ENCODE results near the gene PITHD1. TPM values are rescaled to one million over a fixed set of nuclear protein-coding genes. Genes with fewer than 3 reads are reported as not detected.
A peak's percentile ranks its signal among the peaks of the same experiment; 100 is the strongest.
"Not testable (repeated sequence)": the region's sequence is repeated elsewhere in the genome, so short reads cannot be mapped to it uniquely, and the experiment has no call there.

Gene PITHD1
- total RNA-seq = 10 to 100 TPM; 73.2 to 84.1 (median 77.7) TPM
- 78.2 TPM for total RNA-seq (2013)

GRCh38 chr1:23777979-23778814, at the start of gene PITHD1:
PITHD1 (plus strand) TSS chr1:23778418; CDS start chr1:23778516, 98 bp downstream.
- H3K9me3 Mint-ChIP-seq = no peaks in the 10 kb centered on the region
- H3K27ac Mint-ChIP-seq = peak within 1 kb of the TSS; percentile 90 to 91
- peaks cover 11% of the 10 kb centered on the region for H3K36me3 ChIP-seq (ENCODE audit: control insufficient read depth, insufficient read depth, low read length)
- no peaks in the 10 kb centered on the region for H3K27me3 ChIP-seq (ENCODE audit: control insufficient read depth, insufficient read depth, low read length)
- TF ChIP-seq CTCF (IDR thresholded peaks at IDR 0.05) = no peak
- H3K9me3 ChIP-seq (ENCODE audit: control insufficient read depth, insufficient read depth, low read length) = no peaks in the 10 kb centered on the region
- H3K36me3 Mint-ChIP-seq = no peaks in the 10 kb centered on the region
- H3K4me1 ChIP-seq (ENCODE audit: control insufficient read depth, insufficient read depth, low read length) = peaks cover 17% of the 10 kb centered on the region
- H3K27me3 Mint-ChIP-seq (ENCODE audit: low read depth in 2 of 2) = no peaks in the 10 kb centered on the region
- peaks cover 13 to 20% of the 10 kb centered on the region in 2 donors for H3K4me1 Mint-ChIP-seq
- H3K27ac ChIP-seq (ENCODE audit: low read length) = peak within 1 kb of the TSS; percentile 95
- intact Hi-C loops (cut with micrococcal nuclease) = no loop called here
- peak; percentile 85 to 93 (median 90) for ATAC-seq
- peak within 1 kb of the TSS; percentile 91 for H3K4me3 Mint-ChIP-seq
- H3K4me3 ChIP-seq (ENCODE audit: low read length) = peak within 1 kb of the TSS; percentile 78
- DNase-seq = peak; percentile 78 to 92
- under 1% methylated on average over 89 of the region's 91 CpGs for WGBS (ENCODE audit: insufficient coverage)

- Mint-ChIP-seq H3K4me1 (peaks cover 4 to 5% of the 10 kb centered on the region in 2 donors), H3K36me3 (no peaks in the 10 kb centered on the region), H3K27me3 (ENCODE audit: low read depth in 2 of 2) (no peaks in the 10 kb centered on the region), H3K27ac (no peak overlapping the region), H3K4me3 (no peak overlapping the region), H3K9me3 (no peaks in the 10 kb centered on the region)
- no peaks in the 10 kb centered on the region for H3K4me1 ChIP-seq (ENCODE audit: control insufficient read depth, insufficient read depth, low read length)
- no peak for DNase-seq
- ATAC-seq = no peak
- TF ChIP-seq CTCF (IDR thresholded peaks at IDR 0.05) = no peak
- intact Hi-C loops (cut with micrococcal nuclease) = no loop called here
- H3K36me3 ChIP-seq (ENCODE audit: control insufficient read depth, insufficient read depth, low read length) = no peaks in the 10 kb centered on the region
- H3K27me3 ChIP-seq (ENCODE audit: control insufficient read depth, insufficient read depth, low read length) = no peaks in the 10 kb centered on the region
- H3K4me3 ChIP-seq (ENCODE audit: low read length) = no peak overlapping the region
- H3K27ac ChIP-seq (ENCODE audit: low read length) = no peak overlapping the region
- 93% methylated on average over 10 of the region's 10 CpGs for WGBS (ENCODE audit: insufficient coverage)
- H3K9me3 ChIP-seq (ENCODE audit: control insufficient read depth, insufficient read depth, low read length) = no peaks in the 10 kb centered on the region
Measured at GRCh38 chr1:23732363-23733224, 45.6 kb upstream of the PITHD1 start.

GRCh38 chr1:23733281-23733680, 44.9 kb upstream of the PITHD1 start:
- H3K27ac Mint-ChIP-seq; H3K4me3 ChIP-seq (ENCODE audit: low read length); ATAC-seq; intact Hi-C loops (cut with micrococcal nuclease); H3K27me3 Mint-ChIP-seq (ENCODE audit: low read depth in 2 of 2); H3K36me3 Mint-ChIP-seq; H3K4me1 ChIP-seq (ENCODE audit: control insufficient read depth, insufficient read depth, low read length); H3K27ac ChIP-seq (ENCODE audit: low read length); DNase-seq; H3K27me3 ChIP-seq (ENCODE audit: control insufficient read depth, insufficient read depth, low read length); H3K36me3 ChIP-seq (ENCODE audit: control insufficient read depth, insufficient read depth, low read length); H3K4me3 Mint-ChIP-seq; H3K9me3 ChIP-seq (ENCODE audit: control insufficient read depth, insufficient read depth, low read length); H3K4me1 Mint-ChIP-seq; H3K9me3 Mint-ChIP-seq: not testable (repeated sequence)
- 96% methylated on average over 5 of the region's 5 CpGs for WGBS (ENCODE audit: insufficient coverage)
